Activated T-helper 1 cell treated with Interleukin-2 at 50 U/mL for 16 hours (primary cell): Measurements from ENCODE around the gene TPP1.
A peak's percentile ranks its signal among the peaks of the same experiment; 100 is the strongest.

Experiments used
- DNase-seq: peaks from one replicate; pipeline ENCODE4 v3.0.0-alpha.2; 2020; ENCODE audit warnings: low read depth

The TPP1 gene

GRCh38 chr11:6646918-6647679 is 27.9 kb upstream of the TPP1 start:
- peak; percentile 21 for DNase-seq

GRCh38 chr11:6646576-6646917 is 27.3 kb upstream of the TPP1 start:
- no peak for DNase-seq

- no peak for DNase-seq
Measured at GRCh38 chr11:6646071-6646470, 26.8 kb upstream of the TPP1 start.

GRCh38 chr11:6642957-6643356 is 23.7 kb upstream of the TPP1 start:
- DNase-seq, result no peak

GRCh38 chr11:6640985-6641701 is 21.9 kb upstream of the TPP1 start:
- no peak for DNase-seq

- no peak for DNase-seq
Measured at GRCh38 chr11:6640036-6640984, 21.1 kb upstream of the TPP1 start.

- no peak for DNase-seq
Measured at GRCh38 chr11:6638429-6638828, 19.2 kb upstream of the TPP1 start.

GRCh38 chr11:6637871-6638270 is 18.6 kb upstream of the TPP1 start:
- DNase-seq, result no peak

GRCh38 chr11:6636480-6636879 is 17.3 kb upstream of the TPP1 start:
- DNase-seq, result no peak

- DNase-seq, result no peak
Measured at GRCh38 chr11:6635082-6635932, 16.1 kb upstream of the TPP1 start.

- no peak for DNase-seq
Measured at GRCh38 chr11:6634534-6634933, 15.3 kb upstream of the TPP1 start.

GRCh38 chr11:6633422-6634408 is 14.5 kb upstream of the TPP1 start:
- no peak for DNase-seq

GRCh38 chr11:6632116-6633073 is 13.2 kb upstream of the TPP1 start:
- no peak for DNase-seq

GRCh38 chr11:6631361-6631890 is 12.2 kb upstream of the TPP1 start:
- DNase-seq, result no peak

- DNase-seq, result no peak
Measured at GRCh38 chr11:6630632-6631291, 11.5 kb upstream of the TPP1 start.

- DNase-seq, result no peak
Measured at GRCh38 chr11:6629892-6630631, 10.8 kb upstream of the TPP1 start.

- no peak for DNase-seq
Measured at GRCh38 chr11:6629573-6629891, 10.3 kb upstream of the TPP1 start.

- no peak for DNase-seq
Measured at GRCh38 chr11:6628526-6628925, 9.3 kb upstream of the TPP1 start.
